HUES48 (cell line): Measurements from ENCODE around the gene SIN3B.

ENCODE experiments used
- H3K27ac ChIP-seq: one replicate; pipeline ENCODE4 v1.7.0; 2013; ENCODE audit warnings: low read depth, low read length, inconsistent platforms
- H3K27me3 ChIP-seq: 2 replicates; pipeline ENCODE4 v1.6.1; 2013; ENCODE audit warnings: mild to moderate bottlenecking, low read length; ENCODE audit not compliant: control insufficient read depth, insufficient read depth
- H3K36me3 ChIP-seq: 2 replicates; pipeline ENCODE4 v1.6.1; 2013; ENCODE audit warnings: low read length; ENCODE audit not compliant: control insufficient read depth, insufficient read depth
- H3K4me1 ChIP-seq: 2 replicates; pipeline ENCODE4 v1.6.1; 2013; ENCODE audit warnings: mild to moderate bottlenecking, low read length; ENCODE audit not compliant: control insufficient read depth, insufficient read depth
- H3K4me3 ChIP-seq: 2 replicates; pipeline ENCODE4 v1.5.1; 2013; ENCODE audit warnings: mild to moderate bottlenecking, low read depth, low read length
- H3K9ac ChIP-seq: 2 replicates; pipeline ENCODE4 v1.6.1; 2013; ENCODE audit warnings: mild to moderate bottlenecking, low read depth, low read length, moderate library complexity
- H3K9me3 ChIP-seq: 2 replicates; pipeline ENCODE4 v1.6.1; 2013; ENCODE audit warnings: low read length; ENCODE audit not compliant: control insufficient read depth, insufficient read depth

SIN3B gene

GRCh38 chr19:16829010-16829821 lies at the start of gene SIN3B:
Gene SIN3B, plus strand, starts transcription at chr19:16829398. Its CDS starts 23 bp downstream, at chr19:16829421.
- H3K27ac ChIP-seq = peak within 1 kb of the TSS; percentile 47
- peak within 1 kb of the TSS; percentile 64 for H3K9ac ChIP-seq
- peaks cover 25% of the 10 kb centered on the region for H3K4me1 ChIP-seq
- H3K4me3 ChIP-seq = peak within 1 kb of the TSS; percentile 89
- no peaks in the 10 kb centered on the region for H3K27me3 ChIP-seq
- peaks cover 28% of the 10 kb centered on the region for H3K36me3 ChIP-seq
- H3K9me3 ChIP-seq = no peaks in the 10 kb centered on the region

GRCh38 chr19:16779539-16780163 lies 49.5 kb upstream of the SIN3B start:
- H3K36me3 ChIP-seq = no peaks in the 10 kb centered on the region
- H3K27me3 ChIP-seq = no peaks in the 10 kb centered on the region
- no peaks in the 10 kb centered on the region for H3K4me1 ChIP-seq
- H3K9ac ChIP-seq = no peak overlapping the region
- H3K4me3 ChIP-seq = no peak overlapping the region
- no peak overlapping the region for H3K27ac ChIP-seq
- H3K9me3 ChIP-seq = no peaks in the 10 kb centered on the region

- H3K27me3 ChIP-seq = no peaks in the 10 kb centered on the region
- H3K9ac ChIP-seq = no peak overlapping the region
- H3K27ac ChIP-seq = no peak overlapping the region
These were observed 46.5 kb upstream of the SIN3B start for GRCh38 chr19:16782719-16783118.

GRCh38 chr19:16788479-16788878 lies 40.7 kb upstream of the SIN3B start:
- Histone ChIP-seq H3K9me3 (peaks cover 15% of the 10 kb centered on the region), H3K27ac (no peak overlapping the region), H3K36me3 (no peaks in the 10 kb centered on the region), H3K4me1 (no peaks in the 10 kb centered on the region), H3K9ac (no peak overlapping the region), H3K27me3 (no peaks in the 10 kb centered on the region), H3K4me3 (no peak overlapping the region)

More at GRCh38 chr19:16782719-16783118, 46.5 kb upstream of the SIN3B start:
- Histone ChIP-seq H3K9me3 (no peaks in the 10 kb centered on the region), H3K4me1 (no peaks in the 10 kb centered on the region), H3K36me3 (no peaks in the 10 kb centered on the region), H3K4me3 (no peak overlapping the region)

- H3K27ac ChIP-seq = no peak overlapping the region
- H3K4me1 ChIP-seq = no peaks in the 10 kb centered on the region
- no peaks in the 10 kb centered on the region for H3K27me3 ChIP-seq
- H3K4me3 ChIP-seq = no peak overlapping the region
- H3K9me3 ChIP-seq = peaks cover 15% of the 10 kb centered on the region
- no peak overlapping the region for H3K9ac ChIP-seq
- H3K36me3 ChIP-seq = no peaks in the 10 kb centered on the region
These were observed 40.0 kb upstream of the SIN3B start for GRCh38 chr19:16789238-16789637.

- Histone ChIP-seq H3K27ac (no peak overlapping the region), H3K9me3 (peaks cover 15% of the 10 kb centered on the region), H3K4me1 (no peaks in the 10 kb centered on the region), H3K36me3 (no peaks in the 10 kb centered on the region), H3K27me3 (no peaks in the 10 kb centered on the region), H3K4me3 (no peak overlapping the region), H3K9ac (no peak overlapping the region)
These were observed 39.1 kb upstream of the SIN3B start for GRCh38 chr19:16790051-16790450.

- no peak overlapping the region for H3K9ac ChIP-seq
These were observed 37.3 kb upstream of the SIN3B start for GRCh38 chr19:16791942-16792341.

GRCh38 chr19:16794456-16795441 lies 34.4 kb upstream of the SIN3B start:
- Histone ChIP-seq H3K4me3 (no peak overlapping the region), H3K9me3 (peaks cover 12% of the 10 kb centered on the region), H3K27ac (no peak overlapping the region), H3K27me3 (no peaks in the 10 kb centered on the region), H3K4me1 (no peaks in the 10 kb centered on the region), H3K9ac (no peak overlapping the region), H3K36me3 (no peaks in the 10 kb centered on the region)

More at GRCh38 chr19:16791942-16792341, 37.3 kb upstream of the SIN3B start:
- H3K9me3 ChIP-seq = peaks cover 21% of the 10 kb centered on the region
- H3K27me3 ChIP-seq = no peaks in the 10 kb centered on the region
- H3K36me3 ChIP-seq = no peaks in the 10 kb centered on the region
- H3K4me1 ChIP-seq = no peaks in the 10 kb centered on the region
- no peak overlapping the region for H3K4me3 ChIP-seq
- no peak overlapping the region for H3K27ac ChIP-seq

GRCh38 chr19:16795731-16796130 lies 33.5 kb upstream of the SIN3B start:
- Histone ChIP-seq H3K4me1 (no peaks in the 10 kb centered on the region), H3K27me3 (no peaks in the 10 kb centered on the region), H3K9ac (no peak overlapping the region), H3K36me3 (no peaks in the 10 kb centered on the region), H3K27ac (no peak overlapping the region), H3K9me3 (peaks cover 8% of the 10 kb centered on the region), H3K4me3 (no peak overlapping the region)

- no peaks in the 10 kb centered on the region for H3K27me3 ChIP-seq
- H3K27ac ChIP-seq = no peak overlapping the region
- no peak overlapping the region for H3K9ac ChIP-seq
- H3K4me3 ChIP-seq = no peak overlapping the region
- H3K9me3 ChIP-seq = peaks cover 6% of the 10 kb centered on the region
- no peaks in the 10 kb centered on the region for H3K4me1 ChIP-seq
- H3K36me3 ChIP-seq = no peaks in the 10 kb centered on the region
These were observed 31.3 kb upstream of the SIN3B start for GRCh38 chr19:16797876-16798275.
